GM23248 (cell line): ENCODE results near the gene PTGFRN.

Experiments
- EZH2 ChIP-seq: fragments of 200-600 bp; sonication (generic); IDR thresholded peaks from 2 replicates; pipeline ENCODE4 v1.6.1; 2018; ENCODE audit warnings: antibody characterized with exemption, mild to moderate bottlenecking; ENCODE audit not compliant: insufficient read depth, poor library complexity, severe bottlenecking
- EZH2phosphoT487 ChIP-seq: fragments of 200-600 bp; sonication (generic); IDR thresholded peaks from 2 replicates; pipeline ENCODE4 v1.6.1; 2018; ENCODE audit warnings: antibody characterized with exemption, moderate library complexity, mild to moderate bottlenecking, low read depth; ENCODE audit not compliant: insufficient read depth

DNA sequence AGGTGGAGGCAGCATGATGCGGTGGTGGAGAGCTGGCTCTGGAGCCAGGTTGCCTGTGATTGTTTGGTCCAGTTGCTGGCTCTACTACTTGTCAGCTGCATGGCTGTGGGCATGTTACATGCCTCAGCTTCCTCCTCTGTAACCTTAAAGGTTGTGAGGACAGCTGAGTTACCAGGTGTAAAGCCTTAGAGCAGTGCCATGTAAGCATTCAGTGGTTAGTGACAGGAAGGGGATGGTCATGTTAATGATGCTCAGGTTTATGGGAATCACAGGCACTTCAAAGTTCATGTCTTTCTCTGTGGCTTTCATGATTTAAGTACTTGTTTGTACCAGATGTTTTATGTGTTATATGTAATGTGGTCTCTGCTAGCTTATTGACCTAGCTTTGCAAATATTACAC lies 32.6 kb downstream of the PTGFRN start:
- TF ChIP-seq EZH2phosphoT487 (no peak), EZH2 (no peak)
